HepG2 (cell line): ENCODE measurements around the gene NOB1. TPM values are rescaled to one million over a fixed set of nuclear protein-coding genes. Genes with fewer than 3 reads are reported as not detected.

Experiments
- KDM3A ChIP-seq: IDR thresholded peaks from 2 replicates; pipeline ENCODE4 v1.6.1; 2018; ENCODE audit warnings: low read depth, missing compliant biosample characterization
- MAFK ChIP-seq, 2 experiments: IDR thresholded peaks in 1 of 2; conservative IDR thresholded peaks in 1 of 2; 2 replicates each; pipeline ENCODE4 v1.6.1; 2011; ENCODE audit warnings: improper control_type of control experiment in 2 of 2, low read length in 2 of 2
- PRPF4 ChIP-seq: fragments of 200-400 bp; formaldehyde crosslinking; IDR thresholded peaks from 2 replicates; pipeline ENCODE4 v1.6.1; 2016; ENCODE audit warnings: low read length, low read depth; ENCODE audit not compliant: poor library complexity, severe bottlenecking
- RFX1 ChIP-seq: fragments of 450-650 bp; IDR thresholded peaks from 2 replicates; pipeline ENCODE4 v1.6.1; 2017
- RXRB ChIP-seq: IDR thresholded peaks from 2 replicates; pipeline ENCODE4 v1.6.1; 2016; ENCODE audit warnings: borderline replicate concordance, missing genetic modification reagents, missing compliant biosample characterization
- SETDB1 ChIP-seq: sonication (generic); formaldehyde crosslinking; IDR thresholded peaks from 2 replicates; pipeline ENCODE4 v1.5.1; 2020; ENCODE audit warnings: missing genetic modification reagents, mild to moderate bottlenecking, borderline replicate concordance
- SMAD1 ChIP-seq: sonication (generic); formaldehyde crosslinking; IDR thresholded peaks from 2 replicates; pipeline ENCODE4 v1.4.0; 2020; ENCODE audit warnings: missing genetic modification reagents, low read depth, mild to moderate bottlenecking, borderline replicate concordance
- STAT5B ChIP-seq: sonication (generic); formaldehyde crosslinking; IDR thresholded peaks from 2 replicates; pipeline ENCODE4 v1.4.0; 2020; ENCODE audit warnings: missing genetic modification reagents
- ZBTB49 ChIP-seq: sonication (generic); formaldehyde crosslinking; IDR thresholded peaks from 2 replicates; pipeline ENCODE4 v1.4.0; 2020; ENCODE audit warnings: missing genetic modification reagents, borderline replicate concordance
- ZNF451 ChIP-seq: sonication (generic); formaldehyde crosslinking; IDR thresholded peaks from 2 replicates; pipeline ENCODE4 v1.5.0; 2020; ENCODE audit warnings: mild to moderate bottlenecking, missing genetic modification reagents
- ZNF543 ChIP-seq: sonication (generic); formaldehyde crosslinking; IDR thresholded peaks from 2 replicates; pipeline ENCODE4 v1.4.0; 2020; ENCODE audit warnings: mild to moderate bottlenecking, missing genetic modification reagents
- ZNF639 ChIP-seq: conservative IDR thresholded peaks from 2 replicates; pipeline ENCODE4 v1.6.1; 2018; ENCODE audit warnings: missing genetic modification reagents
- ZNF782 ChIP-seq: sonication (generic); formaldehyde crosslinking; IDR thresholded peaks from 2 replicates; pipeline ENCODE4 v1.4.0; 2020; ENCODE audit warnings: missing genetic modification reagents, mild to moderate bottlenecking, borderline replicate concordance
- ZNF839 ChIP-seq: sonication (generic); formaldehyde crosslinking; IDR thresholded peaks from 2 replicates; pipeline ENCODE4 v1.4.0; 2020; ENCODE audit warnings: missing genetic modification reagents, mild to moderate bottlenecking, borderline replicate concordance
- polyA plus RNA-seq, 8 experiments: library from polyadenylated mRNA; depleted of rRNA in 3 of 8; stranded (reverse) in 7 of 8; unstranded in 1 of 8; fragments of >200 nt; fragmentation: Illumina TruSeq in 4 of 8; extraction: Trizol in 4 of 8; gene quantifications; 2 replicates each; pipeline versions ENCODE4 v1.2.1 to v1.2.3, GENCODE V29; 2011 to 2016; ENCODE audit warnings: low read depth in 4 of 8, missing spikeins in 1 of 8, mixed read lengths in 1 of 8; ENCODE audit not compliant: insufficient read depth in 1 of 8
- total RNA-seq, 5 experiments: library from RNA; depleted of rRNA; stranded (reverse); fragments of >200 nt; fragmentation: Illumina TruSeq; extraction: Trizol; gene quantifications; 2 replicates each; pipeline ENCODE4 v1.2.3, GENCODE V29; 2016; ENCODE audit warnings: low read depth in 1 of 5
- TF ChIP-seq, protein P1 (sequence below): sonication (generic); formaldehyde crosslinking; IDR thresholded peaks from 2 replicates; pipeline ENCODE4 v1.5.0; 2020; ENCODE audit warnings: mild to moderate bottlenecking, missing genetic modification reagents

The NOB1 gene
- total and polyA plus RNA-seq, 2 of the 13 experiments (the other 11 are each of a cell fraction or from before 2014, with no cell fraction given) = 47.1 to 162 TPM

GRCh38 chr16:69726313-69727060 lies 28.2 kb downstream of the NOB1 start, which contains the start of gene NQO1 (continued):
- TF ChIP-seq SETDB1 (CRISPR knock-in tag) = no peak
- peak; percentile 17; the same call in 1 of the 2 replicates for TF ChIP-seq ZNF543 (CRISPR knock-in tag)
- no peak for TF ChIP-seq ZNF839 (CRISPR knock-in tag)
- TF ChIP-seq SMAD1 (CRISPR knock-in tag) = no peak
- no peak for TF ChIP-seq ZNF639
- TF ChIP-seq ZBTB49 (CRISPR knock-in tag) = no peak
- TF ChIP-seq ZNF782 = no peak
- TF ChIP-seq RFX1 = peak; percentile 95
- peak; percentile 93 to 99 for TF ChIP-seq MAFK (conservative IDR thresholded peaks at IDR 0.05 in 1 of 2, IDR thresholded peaks at IDR 0.05 in 1 of 2; ENCODE audit: low read length in 2 of 2)
- TF ChIP-seq STAT5B = no peak
- TF ChIP-seq KDM3A (CRISPR knock-in tag) = 0 out of 2 replicates have a peak, but pooled peaks have one; percentile 38
- no peak; the same call in 1 of the 2 replicates for TF ChIP-seq ZNF451 (CRISPR knock-in tag)
- TF ChIP-seq RXRB (CRISPR knock-in tag) = no peak; the same call in 1 of the 2 replicates
- TF ChIP-seq, protein P1, sequence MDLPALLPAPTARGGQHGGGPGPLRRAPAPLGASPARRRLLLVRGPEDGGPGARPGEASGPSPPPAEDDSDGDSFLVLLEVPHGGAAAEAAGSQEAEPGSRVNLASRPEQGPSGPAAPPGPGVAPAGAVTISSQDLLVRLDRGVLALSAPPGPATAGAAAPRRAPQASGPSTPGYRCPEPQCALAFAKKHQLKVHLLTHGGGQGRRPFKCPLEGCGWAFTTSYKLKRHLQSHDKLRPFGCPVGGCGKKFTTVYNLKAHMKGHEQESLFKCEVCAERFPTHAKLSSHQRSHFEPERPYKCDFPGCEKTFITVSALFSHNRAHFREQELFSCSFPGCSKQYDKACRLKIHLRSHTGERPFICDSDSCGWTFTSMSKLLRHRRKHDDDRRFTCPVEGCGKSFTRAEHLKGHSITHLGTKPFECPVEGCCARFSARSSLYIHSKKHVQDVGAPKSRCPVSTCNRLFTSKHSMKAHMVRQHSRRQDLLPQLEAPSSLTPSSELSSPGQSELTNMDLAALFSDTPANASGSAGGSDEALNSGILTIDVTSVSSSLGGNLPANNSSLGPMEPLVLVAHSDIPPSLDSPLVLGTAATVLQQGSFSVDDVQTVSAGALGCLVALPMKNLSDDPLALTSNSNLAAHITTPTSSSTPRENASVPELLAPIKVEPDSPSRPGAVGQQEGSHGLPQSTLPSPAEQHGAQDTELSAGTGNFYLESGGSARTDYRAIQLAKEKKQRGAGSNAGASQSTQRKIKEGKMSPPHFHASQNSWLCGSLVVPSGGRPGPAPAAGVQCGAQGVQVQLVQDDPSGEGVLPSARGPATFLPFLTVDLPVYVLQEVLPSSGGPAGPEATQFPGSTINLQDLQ = 0 out of 2 replicates have a peak, but pooled peaks have one; percentile 57
- no peak for TF ChIP-seq PRPF4
